Smooth muscle cell (in vitro differentiated cells): Measurements from ENCODE around the gene ZDHHC1. TPM values are rescaled to one million over a fixed set of nuclear protein-coding genes. Genes with fewer than 3 reads are reported as not detected.

Source experiments
- DNase-seq: peaks from one replicate; lab custom pipeline; 2025; ENCODE audit not compliant: unreplicated experiment; lab: John Stamatoyannopoulos, UW
- H2AFZ ChIP-seq: fragments of 200-600 bp; sonication (generic); 2 replicates; pipeline ENCODE4 v1.6.0; 2016; ENCODE audit warnings: antibody characterized with exemption, low read depth, mild to moderate bottlenecking
- H3F3A ChIP-seq: fragments of 200-600 bp; sonication (generic); 2 replicates; pipeline ENCODE4 v1.6.0; 2017; ENCODE audit warnings: antibody characterized with exemption, low read depth
- H3K27ac ChIP-seq: fragments of 200-600 bp; sonication (generic); 2 replicates; pipeline ENCODE4 v1.5.1; 2016; ENCODE audit warnings: low read depth, mild to moderate bottlenecking
- H3K27me3 ChIP-seq: fragments of 200-600 bp; sonication (generic); 2 replicates; pipeline ENCODE4 v1.6.1; 2016; ENCODE audit warnings: low read depth, mild to moderate bottlenecking
- H3K36me3 ChIP-seq: fragments of 200-600 bp; sonication (generic); 2 replicates; pipeline ENCODE4 v1.5.1; 2016; ENCODE audit warnings: low read depth
- H3K4me1 ChIP-seq: fragments of 200-600 bp; sonication (generic); 2 replicates; pipeline ENCODE4 v1.5.1; 2016; ENCODE audit warnings: low read depth
- H3K4me2 ChIP-seq: fragments of 200-600 bp; sonication (generic); 2 replicates; pipeline ENCODE4 v1.6.0; 2016; ENCODE audit warnings: mild to moderate bottlenecking
- H3K4me3 ChIP-seq: fragments of 200-600 bp; sonication (generic); 2 replicates; pipeline ENCODE4 v1.5.1; 2016; ENCODE audit warnings: mild to moderate bottlenecking
- H3K79me2 ChIP-seq: fragments of 200-600 bp; sonication (generic); 2 replicates; pipeline ENCODE4 v1.6.0; 2016; ENCODE audit warnings: low read depth, mild to moderate bottlenecking
- H3K9ac ChIP-seq: fragments of 200-600 bp; sonication (generic); 2 replicates; pipeline ENCODE4 v1.6.0; 2016; ENCODE audit warnings: low read depth
- H3K9me3 ChIP-seq: fragments of 200-600 bp; sonication (generic); replicated peaks from 2 replicates; pipeline ENCODE4 v1.5.1; 2016; ENCODE audit warnings: low read depth
- H4K20me1 ChIP-seq: fragments of 200-600 bp; sonication (generic); 2 replicates; pipeline ENCODE4 v1.6.0; 2016; ENCODE audit warnings: low read depth
- WGBS: methylation state at CpG from one replicate; pipeline ENCODE4 v1.1.7; 2016; ENCODE audit warnings: low lambda C conversion rate; 5-methylcytosine and 5-hydroxymethylcytosine counted together
- polyA plus RNA-seq: library from polyadenylated mRNA; unstranded; fragments of >200 nt; fragmentation: Nextera tagmentation; extraction: Ambion mirVana; gene quantifications from 2 replicates; pipeline ENCODE4 v1.2.1, GENCODE V29; 2016
- total RNA-seq: library from RNA; depleted of rRNA; stranded (reverse); fragments of >200 nt; gene quantifications from 2 replicates; pipeline ENCODE4 v1.2.3, GENCODE V29; 2014
- TF ChIP-seq, protein P1 (sequence below): fragments of 200-600 bp; sonication (generic); IDR thresholded peaks from 2 replicates; pipeline ENCODE4 v1.5.1; 2017; ENCODE audit warnings: borderline replicate concordance, mild to moderate bottlenecking, antibody characterized with exemption; ENCODE audit not compliant: insufficient read depth, poor library complexity, severe bottlenecking

Gene ZDHHC1
- total and polyA plus RNA-seq, 2 experiments from 2014 or later = 7.9 to 15.7 TPM

DNA sequence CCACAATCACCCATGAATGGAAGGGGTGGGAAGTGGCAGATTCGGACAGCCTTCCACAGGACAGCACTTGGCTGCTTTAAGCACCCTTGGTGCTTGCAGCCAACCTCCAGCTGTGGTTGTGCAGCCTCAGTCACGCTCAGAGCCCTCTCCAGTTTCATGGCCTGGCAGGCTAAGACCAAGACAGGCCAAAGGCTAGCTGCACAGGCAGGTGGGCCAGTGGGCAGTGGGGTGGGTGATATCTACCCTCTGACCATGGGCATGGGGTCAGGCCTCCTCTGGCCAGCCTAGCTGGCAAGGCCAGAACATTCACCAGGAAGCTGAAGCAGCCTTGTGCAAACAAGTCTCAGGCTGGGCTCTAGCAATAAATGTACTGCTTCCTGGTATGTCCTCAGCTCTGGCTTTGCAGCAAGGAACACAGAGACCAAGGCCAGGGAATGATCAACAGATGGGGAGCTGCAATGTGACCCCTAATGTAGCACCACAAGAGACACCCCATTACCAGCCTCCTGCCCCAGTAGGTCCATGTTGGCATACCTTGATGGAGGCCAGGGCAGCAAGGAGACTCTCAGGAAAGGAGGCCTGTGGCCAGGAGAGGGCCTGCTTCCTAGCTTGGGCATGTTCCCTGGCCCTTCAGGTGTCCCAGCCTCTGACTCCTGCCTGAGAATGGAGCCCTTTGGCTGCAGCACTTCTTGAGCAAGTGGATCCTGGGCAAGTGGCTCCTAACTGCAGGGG lies 35.6 kb upstream of the ZDHHC1 start:
- Histone ChIP-seq H3K36me3 (no peaks in the 10 kb centered on the region), H3K79me2 (peaks cover 9% of the 10 kb centered on the region), H3K27me3 (no peaks in the 10 kb centered on the region), H4K20me1 (peaks cover 91% of the 10 kb centered on the region), H3F3A (no peaks in the 10 kb centered on the region), H3K9ac (no peak overlapping the region), H3K4me1 (no peaks in the 10 kb centered on the region), H3K27ac (no peak overlapping the region), H3K4me3 (no peak overlapping the region), H2AFZ (no peak overlapping the region), H3K4me2 (no peak overlapping the region), H3K9me3 (no peaks in the 10 kb centered on the region)
- no peak for DNase-seq
- TF ChIP-seq, protein P1, sequence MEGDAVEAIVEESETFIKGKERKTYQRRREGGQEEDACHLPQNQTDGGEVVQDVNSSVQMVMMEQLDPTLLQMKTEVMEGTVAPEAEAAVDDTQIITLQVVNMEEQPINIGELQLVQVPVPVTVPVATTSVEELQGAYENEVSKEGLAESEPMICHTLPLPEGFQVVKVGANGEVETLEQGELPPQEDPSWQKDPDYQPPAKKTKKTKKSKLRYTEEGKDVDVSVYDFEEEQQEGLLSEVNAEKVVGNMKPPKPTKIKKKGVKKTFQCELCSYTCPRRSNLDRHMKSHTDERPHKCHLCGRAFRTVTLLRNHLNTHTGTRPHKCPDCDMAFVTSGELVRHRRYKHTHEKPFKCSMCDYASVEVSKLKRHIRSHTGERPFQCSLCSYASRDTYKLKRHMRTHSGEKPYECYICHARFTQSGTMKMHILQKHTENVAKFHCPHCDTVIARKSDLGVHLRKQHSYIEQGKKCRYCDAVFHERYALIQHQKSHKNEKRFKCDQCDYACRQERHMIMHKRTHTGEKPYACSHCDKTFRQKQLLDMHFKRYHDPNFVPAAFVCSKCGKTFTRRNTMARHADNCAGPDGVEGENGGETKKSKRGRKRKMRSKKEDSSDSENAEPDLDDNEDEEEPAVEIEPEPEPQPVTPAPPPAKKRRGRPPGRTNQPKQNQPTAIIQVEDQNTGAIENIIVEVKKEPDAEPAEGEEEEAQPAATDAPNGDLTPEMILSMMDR = no peak
- WGBS = 100% methylated on average over 2 of the region's 2 CpGs

DNA sequence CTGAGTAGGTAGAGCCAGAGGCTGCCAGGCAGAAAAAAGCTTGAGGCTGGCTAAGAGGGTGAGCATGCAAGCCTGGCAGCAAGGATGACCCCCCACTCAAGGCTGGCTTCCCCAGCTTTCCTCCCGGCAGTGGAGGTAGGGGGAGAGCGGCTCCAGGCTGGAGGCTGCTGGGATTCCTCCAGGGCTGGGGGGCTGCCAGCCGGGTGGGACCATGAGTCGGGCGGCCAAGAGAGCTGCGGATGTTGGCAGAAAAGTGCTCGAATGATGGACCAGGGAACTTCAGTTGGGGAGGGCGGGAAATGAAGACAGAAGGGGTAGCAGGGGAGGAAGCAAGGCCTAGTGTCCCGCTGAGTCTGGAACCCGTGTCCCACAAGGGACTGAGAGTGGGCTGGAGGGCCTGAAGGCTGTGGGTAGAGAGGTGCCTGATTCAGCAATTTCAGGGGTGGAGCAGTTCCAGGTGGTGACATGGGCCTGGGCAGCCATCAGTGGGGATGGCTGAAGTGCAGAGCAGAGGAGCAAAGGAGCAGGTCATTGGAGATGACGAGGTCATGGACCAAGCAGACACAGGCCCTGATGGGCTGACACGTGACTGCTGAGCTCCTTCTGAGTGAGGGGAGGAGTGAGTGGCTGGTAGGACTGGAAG lies 34.9 kb upstream of the ZDHHC1 start:
- Histone ChIP-seq H3F3A (no peaks in the 10 kb centered on the region), H4K20me1 (peaks cover 91% of the 10 kb centered on the region), H3K36me3 (no peaks in the 10 kb centered on the region), H3K4me1 (no peaks in the 10 kb centered on the region), H2AFZ (no peak overlapping the region), H3K9me3 (no peaks in the 10 kb centered on the region), H3K4me2 (no peak overlapping the region), H3K27me3 (no peaks in the 10 kb centered on the region), H3K79me2 (peaks cover 9% of the 10 kb centered on the region), H3K4me3 (no peak overlapping the region), H3K27ac (no peak overlapping the region), H3K9ac (no peak overlapping the region)
- no peak for DNase-seq
- TF ChIP-seq, protein P1 = no peak
- 96% methylated on average over 12 of the region's 12 CpGs for WGBS

DNA sequence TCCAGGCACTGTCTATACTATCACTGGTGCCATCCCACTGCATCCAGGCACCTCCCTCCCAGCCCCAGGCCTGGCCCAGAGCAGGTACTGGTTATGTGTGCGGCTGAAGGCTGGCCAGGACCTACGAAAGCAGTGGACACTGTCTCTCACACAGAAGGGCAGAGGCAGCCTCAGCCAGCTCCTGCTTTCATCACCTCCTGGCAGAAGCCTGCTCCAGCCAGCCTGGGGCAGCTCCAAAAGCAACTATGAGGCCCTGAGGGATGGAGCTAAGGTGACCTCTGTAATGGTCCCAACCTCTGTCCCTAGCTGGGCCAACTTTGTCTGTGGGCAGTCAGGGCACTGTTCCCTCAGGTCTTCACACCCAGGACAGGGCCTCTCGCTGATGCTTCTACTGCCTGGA lies 33.5 kb upstream of the ZDHHC1 start:
- Histone ChIP-seq H3K4me1 (no peaks in the 10 kb centered on the region), H3K9ac (no peak overlapping the region), H3K27me3 (no peaks in the 10 kb centered on the region), H3K9me3 (no peaks in the 10 kb centered on the region), H3K79me2 (peaks cover 2% of the 10 kb centered on the region), H3F3A (no peaks in the 10 kb centered on the region), H3K36me3 (no peaks in the 10 kb centered on the region), H3K27ac (no peak overlapping the region), H2AFZ (no peak overlapping the region), H3K4me3 (no peak overlapping the region), H4K20me1 (peaks cover 91% of the 10 kb centered on the region), H3K4me2 (no peak overlapping the region)
- TF ChIP-seq, protein P1 = no peak
- WGBS = 94% methylated on average over 3 of the region's 3 CpGs
- DNase-seq = no peak
